ENCODE results near the gene LBR.
A peak's percentile ranks its signal among the peaks of the same experiment; 100 is the strongest.
"Not testable (repeated sequence)": the region's sequence is repeated elsewhere in the genome, so short reads cannot be mapped to it uniquely, and the experiment has no call there.

LBR gene

GRCh38 chr1:225407755-225408154 is 20.1 kb downstream of the LBR start:
- H3K27me3 Mint-ChIP-seq = no peaks in the 10 kb centered on the region
- peaks cover 92% of the 10 kb centered on the region for H3K36me3 Mint-ChIP-seq (ENCODE audit: low read depth)
- H3K27ac Mint-ChIP-seq = no peak overlapping the region
- H3K4me1 Mint-ChIP-seq (ENCODE audit: low read depth) = no peaks in the 10 kb centered on the region
- H3K9me3 Mint-ChIP-seq = no peaks in the 10 kb centered on the region
- no peak overlapping the region for H3K4me3 Mint-ChIP-seq

GRCh38 chr1:225406976-225407725 is 20.7 kb downstream of the LBR start:
- H3K9me3 Mint-ChIP-seq = no peaks in the 10 kb centered on the region
- no peaks in the 10 kb centered on the region for H3K27me3 Mint-ChIP-seq
- H3K4me1 Mint-ChIP-seq (ENCODE audit: low read depth) = no peaks in the 10 kb centered on the region
- H3K36me3 Mint-ChIP-seq (ENCODE audit: low read depth) = peaks cover 86% of the 10 kb centered on the region
- peak overlapping the region; percentile 52 for H3K27ac Mint-ChIP-seq
- no peak overlapping the region for H3K4me3 Mint-ChIP-seq

- H3K27ac Mint-ChIP-seq = no peak overlapping the region
- no peaks in the 10 kb centered on the region for H3K9me3 Mint-ChIP-seq
- peaks cover 79% of the 10 kb centered on the region for H3K36me3 Mint-ChIP-seq (ENCODE audit: low read depth)
- no peaks in the 10 kb centered on the region for H3K27me3 Mint-ChIP-seq
- H3K4me3 Mint-ChIP-seq = no peak overlapping the region
- H3K4me1 Mint-ChIP-seq (ENCODE audit: low read depth) = peaks cover 8% of the 10 kb centered on the region
Observed at GRCh38 chr1:225400968-225401367, 26.9 kb downstream of the LBR start.

- Mint-ChIP-seq H3K4me3 (no peak overlapping the region), H3K4me1 (ENCODE audit: low read depth) (peaks cover 11% of the 10 kb centered on the region), H3K36me3 (ENCODE audit: low read depth) (peaks cover 52% of the 10 kb centered on the region), H3K9me3 (no peaks in the 10 kb centered on the region), H3K27ac (no peak overlapping the region), H3K27me3 (no peaks in the 10 kb centered on the region)
Observed at GRCh38 chr1:225396357-225396756, 31.5 kb downstream of the LBR start.

DNA sequence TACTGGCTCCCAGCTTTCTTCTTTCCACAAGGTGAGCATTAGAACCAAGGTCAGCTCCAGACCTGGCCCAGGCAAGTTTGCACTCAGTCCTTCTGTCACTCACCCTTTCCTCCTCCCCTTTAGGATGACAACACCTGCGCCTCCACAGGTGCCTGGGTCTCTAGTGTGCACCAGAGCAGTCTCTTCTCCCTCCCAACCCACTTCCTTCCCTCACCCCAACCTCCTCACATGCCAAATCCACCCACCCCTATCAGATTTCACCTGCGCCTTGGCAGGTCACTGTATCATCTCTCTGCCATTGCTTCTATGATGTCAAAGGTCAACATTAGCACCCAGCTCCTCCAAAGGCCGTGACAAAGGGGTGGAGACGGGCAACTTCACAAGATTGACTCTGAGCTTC is 38.0 kb downstream of the LBR start:
- no peaks in the 10 kb centered on the region for H3K9me3 Mint-ChIP-seq
- H3K4me1 Mint-ChIP-seq (ENCODE audit: low read depth) = peaks cover 7% of the 10 kb centered on the region
- H3K4me3 Mint-ChIP-seq = no peak overlapping the region
- H3K36me3 Mint-ChIP-seq (ENCODE audit: low read depth) = no peaks in the 10 kb centered on the region
- no peaks in the 10 kb centered on the region for H3K27me3 Mint-ChIP-seq
- no peak overlapping the region for H3K27ac Mint-ChIP-seq

GRCh38 chr1:225388372-225388771 is 39.5 kb downstream of the LBR start:
- no peak overlapping the region for H3K4me3 Mint-ChIP-seq
- peaks cover 6% of the 10 kb centered on the region for H3K36me3 Mint-ChIP-seq (ENCODE audit: low read depth)
- no peak overlapping the region for H3K27ac Mint-ChIP-seq
- H3K27me3 Mint-ChIP-seq = no peaks in the 10 kb centered on the region
- peaks cover 7% of the 10 kb centered on the region for H3K4me1 Mint-ChIP-seq (ENCODE audit: low read depth)
- no peaks in the 10 kb centered on the region for H3K9me3 Mint-ChIP-seq

DNA sequence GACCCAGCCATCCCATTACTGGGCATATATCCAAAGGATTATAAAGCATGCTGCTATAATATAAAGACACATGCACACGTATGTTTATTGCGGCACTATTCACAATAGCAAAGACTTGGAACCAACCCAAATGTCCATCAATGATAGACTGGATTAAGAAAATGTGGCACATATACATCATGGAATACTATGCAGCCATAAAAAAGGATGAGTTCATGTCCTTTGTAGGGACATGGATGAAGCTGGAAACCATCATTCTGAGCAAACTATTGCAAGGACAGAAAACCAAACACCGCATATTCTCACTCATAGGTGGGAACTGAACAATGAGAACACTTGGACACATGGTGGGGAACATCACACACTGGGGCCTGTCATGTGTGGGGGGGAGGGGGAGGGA is 41.0 kb downstream of the LBR start:
- not testable (repeated sequence) for H3K9me3 Mint-ChIP-seq; H3K27me3 Mint-ChIP-seq; H3K4me3 Mint-ChIP-seq; H3K27ac Mint-ChIP-seq; H3K4me1 Mint-ChIP-seq (ENCODE audit: low read depth); H3K36me3 Mint-ChIP-seq (ENCODE audit: low read depth)

DNA sequence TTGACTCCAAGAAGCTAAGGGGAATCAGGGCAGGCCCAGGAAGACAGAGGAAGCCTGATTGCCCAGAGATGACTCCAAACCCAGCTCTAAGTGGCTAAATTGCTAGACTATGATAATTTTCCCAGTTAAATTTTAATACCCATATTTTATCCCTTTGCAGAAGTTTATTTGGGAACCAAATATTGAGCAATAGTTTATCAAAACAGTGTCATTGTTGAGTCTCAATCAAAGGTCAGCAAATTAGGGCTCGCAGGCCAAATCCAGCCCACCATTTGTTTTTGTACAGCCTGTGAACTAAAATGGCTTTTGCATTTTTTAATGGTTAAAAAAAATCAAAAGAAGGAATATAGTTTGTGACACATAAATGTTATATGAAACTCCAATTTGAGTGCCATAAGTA is 47.1 kb downstream of the LBR start:
- Mint-ChIP-seq H3K4me3 (no peak overlapping the region), H3K27ac (no peak overlapping the region), H3K36me3 (ENCODE audit: low read depth) (peaks cover 6% of the 10 kb centered on the region), H3K9me3 (no peaks in the 10 kb centered on the region), H3K4me1 (ENCODE audit: low read depth) (no peaks in the 10 kb centered on the region), H3K27me3 (no peaks in the 10 kb centered on the region)

DNA sequence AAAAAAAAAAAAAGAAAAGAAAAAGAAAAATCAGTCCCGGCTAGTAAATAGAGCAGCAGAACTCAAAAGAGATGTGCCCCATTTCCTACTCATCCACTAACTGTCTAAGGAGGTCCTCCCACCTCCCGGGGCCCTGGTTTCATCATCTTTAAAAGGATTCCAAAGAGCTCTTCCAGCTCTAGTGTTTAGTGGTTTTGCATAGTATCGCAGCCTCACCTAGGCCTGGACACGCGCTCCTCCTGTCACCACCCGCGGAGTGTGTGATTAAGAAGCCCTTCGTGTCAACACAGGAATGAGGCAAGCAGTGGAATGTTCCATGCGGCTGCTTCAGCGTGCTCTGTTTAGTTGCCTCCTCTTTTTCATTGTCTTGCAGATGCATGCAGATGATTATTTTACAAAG is 49.0 kb downstream of the LBR start:
- Mint-ChIP-seq H3K27me3 (no peaks in the 10 kb centered on the region), H3K4me1 (ENCODE audit: low read depth) (no peaks in the 10 kb centered on the region), H3K9me3 (no peaks in the 10 kb centered on the region), H3K4me3 (no peak overlapping the region), H3K36me3 (ENCODE audit: low read depth) (peaks cover 3% of the 10 kb centered on the region), H3K27ac (no peak overlapping the region)

GRCh38 chr1:225374996-225375395 is 52.8 kb downstream of the LBR start:
- Mint-ChIP-seq H3K9me3 (no peaks in the 10 kb centered on the region), H3K27me3 (no peaks in the 10 kb centered on the region), H3K4me3 (no peak overlapping the region), H3K27ac (no peak overlapping the region), H3K4me1 (ENCODE audit: low read depth) (no peaks in the 10 kb centered on the region), H3K36me3 (ENCODE audit: low read depth) (no peaks in the 10 kb centered on the region)

DNA sequence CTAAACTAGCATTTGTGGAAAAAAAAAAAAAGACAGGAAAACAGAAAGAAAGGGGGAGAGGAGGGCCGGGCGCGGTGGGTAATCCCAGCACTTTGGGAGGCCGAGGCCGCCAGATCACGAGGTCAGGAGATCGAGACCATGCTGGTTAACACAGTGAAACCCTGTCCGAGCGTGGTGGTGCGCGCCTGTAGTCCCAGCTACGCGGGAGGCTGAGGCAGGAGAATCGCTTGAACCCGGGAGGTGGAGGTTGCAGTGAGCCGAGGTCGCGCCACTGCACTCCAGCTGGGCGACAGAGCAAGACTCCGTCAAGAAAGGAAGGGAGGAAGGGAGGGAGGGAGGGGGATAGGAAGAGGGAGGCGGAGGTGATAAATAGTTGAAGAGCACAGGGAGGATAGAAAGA is 54.7 kb downstream of the LBR start:
- H3K36me3 Mint-ChIP-seq (ENCODE audit: low read depth) = no peaks in the 10 kb centered on the region
- H3K27ac Mint-ChIP-seq = no peak overlapping the region
- no peaks in the 10 kb centered on the region for H3K27me3 Mint-ChIP-seq
- H3K9me3 Mint-ChIP-seq = no peaks in the 10 kb centered on the region
- no peaks in the 10 kb centered on the region for H3K4me1 Mint-ChIP-seq (ENCODE audit: low read depth)
- no peak overlapping the region for H3K4me3 Mint-ChIP-seq

DNA sequence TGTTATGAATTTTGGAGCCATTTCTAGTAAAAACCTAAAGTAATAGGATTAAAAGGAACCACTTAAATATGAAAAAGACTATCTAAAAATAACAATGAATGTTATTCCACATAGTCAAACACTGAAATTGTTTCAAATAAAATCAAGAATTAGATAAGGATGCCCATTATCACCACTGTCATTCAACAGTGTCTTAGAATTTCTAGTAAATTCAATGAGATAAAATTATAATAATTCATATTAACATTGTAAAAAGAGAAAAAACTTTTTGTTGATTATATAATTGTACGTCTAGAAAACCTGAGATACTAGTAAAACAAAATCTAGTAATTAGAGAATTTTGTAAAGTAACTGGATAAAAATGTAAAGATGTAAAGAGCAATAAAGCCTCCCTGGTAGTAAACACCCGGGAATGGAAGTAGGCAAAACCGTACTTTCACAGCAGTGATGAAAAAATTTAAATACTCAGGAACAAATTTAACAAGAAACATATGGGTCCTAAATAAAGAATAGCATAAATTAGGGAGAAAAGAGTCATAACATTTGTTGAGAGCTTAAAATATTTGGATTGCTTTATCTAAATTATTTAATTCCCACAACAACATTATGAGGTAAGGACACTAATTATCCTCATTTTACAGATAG is 56.4 kb downstream of the LBR start:
- Mint-ChIP-seq H3K27me3 (no peaks in the 10 kb centered on the region), H3K4me3 (no peak overlapping the region), H3K36me3 (ENCODE audit: low read depth) (no peaks in the 10 kb centered on the region), H3K4me1 (ENCODE audit: low read depth) (no peaks in the 10 kb centered on the region), H3K27ac (no peak overlapping the region), H3K9me3 (no peaks in the 10 kb centered on the region)

- no peak overlapping the region for H3K27ac Mint-ChIP-seq
- H3K27me3 Mint-ChIP-seq = no peaks in the 10 kb centered on the region
- no peaks in the 10 kb centered on the region for H3K9me3 Mint-ChIP-seq
- no peaks in the 10 kb centered on the region for H3K4me1 Mint-ChIP-seq (ENCODE audit: low read depth)
- H3K36me3 Mint-ChIP-seq (ENCODE audit: low read depth) = no peaks in the 10 kb centered on the region
- no peak overlapping the region for H3K4me3 Mint-ChIP-seq
Observed at GRCh38 chr1:225368036-225368552, 59.7 kb downstream of the LBR start.

- Mint-ChIP-seq H3K9me3 (no peaks in the 10 kb centered on the region), H3K36me3 (ENCODE audit: low read depth) (no peaks in the 10 kb centered on the region)
Observed at GRCh38 chr1:225366552-225366951, 61.3 kb downstream of the LBR start.

GRCh38 chr1:225366018-225366417 is 61.8 kb downstream of the LBR start:
- no peak overlapping the region for H3K27ac Mint-ChIP-seq
- H3K4me1 Mint-ChIP-seq (ENCODE audit: low read depth) = no peaks in the 10 kb centered on the region
- no peaks in the 10 kb centered on the region for H3K36me3 Mint-ChIP-seq (ENCODE audit: low read depth)
- no peaks in the 10 kb centered on the region for H3K27me3 Mint-ChIP-seq
- no peaks in the 10 kb centered on the region for H3K9me3 Mint-ChIP-seq
- H3K4me3 Mint-ChIP-seq = no peak overlapping the region

More at GRCh38 chr1:225366552-225366951, 61.3 kb downstream of the LBR start:
- Mint-ChIP-seq H3K4me3 (no peak overlapping the region), H3K27ac (no peak overlapping the region), H3K27me3 (no peaks in the 10 kb centered on the region), H3K4me1 (ENCODE audit: low read depth) (no peaks in the 10 kb centered on the region)

GRCh38 chr1:225364439-225364838 is 63.4 kb downstream of the LBR start:
- Mint-ChIP-seq H3K36me3 (ENCODE audit: low read depth) (no peaks in the 10 kb centered on the region), H3K4me3 (no peak overlapping the region), H3K4me1 (ENCODE audit: low read depth) (no peaks in the 10 kb centered on the region), H3K27ac (no peak overlapping the region), H3K27me3 (no peaks in the 10 kb centered on the region), H3K9me3 (no peaks in the 10 kb centered on the region)
